HG02970 (cell line): ENCODE measurements around the gene LOXL4.

Source experiments
- ATAC-seq: cut with Tn5 transposase; IDR thresholded peaks from one replicate; pipeline ENCODE4 v1.9.1; 2021; ENCODE audit warnings: mild to moderate bottlenecking, moderate library complexity, moderate number of reproducible peaks; ENCODE audit not compliant: unreplicated experiment, low FRiP score

The LOXL4 gene

DNA sequence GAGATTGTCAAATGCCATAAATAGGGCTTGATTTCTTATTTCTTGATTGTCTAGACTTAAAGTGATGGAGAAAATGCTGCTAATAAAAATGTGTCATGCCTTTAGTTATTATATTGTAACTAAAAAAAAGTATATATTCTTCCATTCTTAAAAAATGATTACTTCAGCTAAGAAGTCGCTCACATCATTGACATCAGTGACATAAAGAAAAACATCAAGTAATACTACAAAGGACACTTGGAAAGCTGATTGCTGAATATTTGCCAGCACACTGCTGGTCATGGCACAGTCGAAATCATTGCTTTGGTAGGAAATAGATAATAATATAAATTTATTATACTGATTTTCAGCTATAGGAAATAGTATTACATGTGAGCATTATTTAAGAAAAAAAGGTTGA is 62.6 kb downstream of the LOXL4 start:
- ATAC-seq = no peak

DNA sequence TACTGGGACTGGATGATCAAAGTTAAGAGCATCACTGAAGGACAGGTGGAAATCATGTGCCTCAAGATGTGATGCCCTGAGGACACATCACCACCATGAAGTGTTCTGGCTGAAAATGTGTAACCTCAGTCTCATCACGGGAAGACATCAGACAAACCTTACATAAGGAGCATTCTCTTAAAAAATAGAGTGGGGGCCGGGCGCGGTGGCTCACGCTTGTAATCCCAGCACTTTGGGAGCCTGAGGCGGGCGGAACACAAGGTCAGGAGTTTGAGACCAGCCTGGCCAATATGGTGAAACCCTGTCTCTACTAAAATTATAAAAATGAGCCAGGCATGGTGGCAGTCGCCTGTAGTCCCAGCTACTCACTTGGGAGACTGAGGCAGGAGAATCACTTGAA is 65.6 kb downstream of the LOXL4 start:
- no peak for ATAC-seq

DNA sequence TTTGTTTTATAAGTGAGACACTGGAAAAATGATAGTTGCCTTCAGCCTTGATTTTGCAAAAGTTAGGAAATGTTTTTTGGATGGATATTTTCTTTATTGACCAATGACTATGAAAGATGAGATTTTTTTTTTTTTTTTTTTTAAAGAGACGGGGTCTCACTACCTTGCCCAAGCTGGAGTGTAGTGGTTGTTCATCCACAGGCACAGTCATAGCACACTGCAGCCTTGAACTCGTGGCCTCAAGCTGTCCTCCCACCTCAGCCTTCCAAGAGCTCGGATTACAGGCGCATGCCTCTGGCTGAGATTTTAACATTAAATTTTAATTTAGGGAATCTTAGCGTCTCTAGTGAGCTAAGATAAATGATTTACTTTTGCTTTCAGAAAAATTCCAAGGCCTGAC is 66.2 kb downstream of the LOXL4 start:
- ATAC-seq = no peak
